GM21717 (cell line): ENCODE measurements around the gene ABI3.

Experiments used
- ATAC-seq: cut with Tn5 transposase; IDR thresholded peaks from one replicate; pipeline ENCODE4 v1.9.1; 2021; ENCODE audit warnings: mild to moderate bottlenecking, moderate library complexity; ENCODE audit not compliant: unreplicated experiment

Gene ABI3

DNA sequence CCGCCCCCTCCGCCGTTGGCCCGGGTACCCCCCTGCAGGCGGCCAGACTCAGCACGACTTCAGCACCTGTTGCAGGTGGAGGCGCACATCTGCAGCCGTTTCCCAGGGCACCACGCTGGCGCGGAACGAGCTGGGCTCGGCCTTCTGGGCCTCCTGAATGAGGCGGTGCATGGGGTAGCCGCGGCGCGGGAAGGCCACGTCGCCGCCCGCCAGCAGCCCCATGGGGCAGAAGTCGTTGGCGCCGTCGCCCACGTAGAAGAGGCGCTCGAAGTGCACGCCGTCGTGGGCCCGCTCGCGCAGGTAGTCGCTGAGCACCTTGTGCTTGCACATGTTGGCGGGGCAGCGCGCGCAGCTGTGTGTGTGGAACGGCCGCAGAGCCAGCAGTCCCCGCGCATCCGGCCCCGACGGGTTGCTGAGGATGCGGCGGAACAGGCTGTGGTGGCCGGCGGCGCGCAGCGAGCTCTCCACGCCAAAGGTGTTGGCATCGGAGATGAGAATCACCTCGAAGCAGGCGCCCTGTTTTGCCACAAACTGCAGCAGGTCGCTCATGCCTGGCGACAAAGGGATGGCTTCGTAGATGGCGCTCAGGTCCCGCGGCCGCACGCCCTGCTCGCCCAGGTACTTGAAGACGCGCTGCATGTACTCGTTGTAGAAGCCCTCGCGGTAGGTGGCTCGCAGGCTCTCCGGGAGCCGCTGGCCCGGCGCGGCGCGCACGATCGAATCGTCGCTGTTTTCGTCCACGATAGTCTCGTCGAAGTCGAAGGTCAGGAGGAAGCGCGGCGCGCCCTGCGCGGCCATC is 13.9 kb downstream of the ABI3 start:
- ATAC-seq: no peak

DNA sequence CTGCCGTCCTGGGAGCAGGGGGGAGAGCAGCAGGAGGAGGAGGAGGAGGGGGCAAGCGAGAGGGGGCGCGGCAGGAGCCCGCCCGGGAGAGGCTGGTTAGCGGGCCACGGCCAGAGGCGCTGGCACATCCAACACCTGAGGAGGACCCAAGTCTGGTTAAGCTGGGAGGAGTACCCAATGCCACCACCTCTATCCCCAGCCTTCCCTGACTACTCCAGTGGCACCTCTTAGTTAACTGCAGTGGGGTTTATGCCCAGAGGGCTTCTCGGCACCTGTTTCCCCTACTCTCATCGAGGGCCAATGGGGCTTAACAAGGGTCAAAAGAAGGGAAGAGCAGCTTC is 14.5 kb downstream of the ABI3 start:
- no peak for ATAC-seq

- no peak for ATAC-seq
These were observed 15.2 kb downstream of the ABI3 start for GRCh38 chr17:49225554-49226236.

GRCh38 chr17:49226771-49227435 is 16.4 kb downstream of the ABI3 start:
- ATAC-seq: no peak

DNA sequence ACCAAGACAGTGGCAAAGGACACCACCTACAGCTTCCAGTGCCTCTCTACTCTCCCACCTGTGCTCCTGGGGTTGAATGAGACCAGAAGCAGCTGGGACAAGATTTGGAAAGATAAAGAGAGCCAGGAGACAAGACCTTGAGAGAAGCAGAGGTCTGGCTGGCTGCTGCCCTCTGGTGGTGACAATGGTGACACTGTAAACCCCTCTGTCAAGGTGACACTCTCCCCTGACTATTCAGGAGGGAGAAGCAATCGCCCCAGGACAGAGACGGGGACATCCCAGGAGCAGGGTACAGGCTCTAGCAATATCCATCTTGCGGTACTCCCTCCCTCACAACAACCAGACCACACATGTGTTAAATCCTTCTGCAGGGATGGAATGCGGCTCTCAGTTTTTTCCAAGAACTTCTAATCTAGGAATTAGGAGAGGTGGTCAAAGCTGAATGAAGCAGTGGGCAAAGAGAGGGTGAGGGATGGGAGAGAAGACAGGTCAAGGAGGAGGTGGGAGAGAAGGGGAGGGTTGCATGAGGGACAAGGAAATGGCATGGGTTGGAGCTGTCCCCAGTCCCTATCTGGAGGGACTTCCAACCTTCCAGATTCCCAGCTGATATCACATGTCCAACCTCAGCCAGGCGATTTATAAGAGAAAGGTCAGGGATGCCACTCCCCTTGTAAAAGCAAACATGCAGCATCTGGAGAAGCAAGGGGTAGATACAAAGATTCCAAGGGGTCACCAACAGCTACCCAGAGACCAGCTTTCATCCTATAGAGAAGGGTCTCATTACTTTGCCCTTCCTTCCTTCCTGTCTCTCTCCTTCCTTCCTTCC is 17.1 kb downstream of the ABI3 start:
- ATAC-seq: no peak

DNA sequence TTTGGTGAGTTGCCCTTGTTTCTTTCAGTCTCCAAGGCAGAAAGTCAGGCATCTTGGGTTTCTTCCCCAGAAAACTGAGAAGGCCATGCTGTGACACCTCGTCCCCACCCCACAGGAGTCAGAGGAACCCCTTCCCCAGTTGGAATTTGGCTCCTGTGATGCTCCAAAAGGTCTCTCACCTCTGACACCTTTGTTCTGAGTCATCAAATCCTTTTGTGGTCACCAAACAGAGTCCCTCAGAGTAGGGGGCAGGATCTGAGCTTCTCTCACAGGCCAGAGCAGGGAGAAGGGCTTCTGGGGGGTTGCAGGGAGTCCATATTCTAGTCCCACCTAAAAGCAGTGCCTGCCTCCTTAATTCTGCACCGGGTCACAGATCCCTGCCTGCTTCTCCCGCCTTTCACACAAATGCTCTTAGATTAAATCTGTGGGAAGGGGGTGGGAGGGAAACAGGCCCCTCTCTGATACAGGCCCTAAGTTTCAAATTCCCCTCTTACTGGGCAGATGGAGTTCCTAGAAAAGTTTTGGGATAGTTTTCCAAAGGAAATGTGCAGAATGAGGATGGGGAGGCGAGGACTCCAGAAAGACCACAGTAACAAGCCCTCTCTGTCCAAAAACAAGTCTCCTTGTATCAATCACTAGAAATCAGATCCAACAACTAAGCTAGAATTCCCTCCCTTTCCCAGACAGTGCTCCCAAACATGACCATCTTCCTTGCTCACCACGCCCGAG is 18.7 kb downstream of the ABI3 start:
- ATAC-seq: no peak

- ATAC-seq: no peak
These were observed 19.5 kb downstream of the ABI3 start for GRCh38 chr17:49229805-49230600.

- peak; percentile 83 for ATAC-seq
These were observed 20.4 kb downstream of the ABI3 start, which contains the start of gene PHOSPHO1 for GRCh38 chr17:49230636-49231562. PHOSPHO1 (minus strand) TSS chr17:49230787; CDS start chr17:49226691, 4,096 bp downstream.

GRCh38 chr17:49231563-49231894 is 21.0 kb downstream of the ABI3 start:
- no peak for ATAC-seq

DNA sequence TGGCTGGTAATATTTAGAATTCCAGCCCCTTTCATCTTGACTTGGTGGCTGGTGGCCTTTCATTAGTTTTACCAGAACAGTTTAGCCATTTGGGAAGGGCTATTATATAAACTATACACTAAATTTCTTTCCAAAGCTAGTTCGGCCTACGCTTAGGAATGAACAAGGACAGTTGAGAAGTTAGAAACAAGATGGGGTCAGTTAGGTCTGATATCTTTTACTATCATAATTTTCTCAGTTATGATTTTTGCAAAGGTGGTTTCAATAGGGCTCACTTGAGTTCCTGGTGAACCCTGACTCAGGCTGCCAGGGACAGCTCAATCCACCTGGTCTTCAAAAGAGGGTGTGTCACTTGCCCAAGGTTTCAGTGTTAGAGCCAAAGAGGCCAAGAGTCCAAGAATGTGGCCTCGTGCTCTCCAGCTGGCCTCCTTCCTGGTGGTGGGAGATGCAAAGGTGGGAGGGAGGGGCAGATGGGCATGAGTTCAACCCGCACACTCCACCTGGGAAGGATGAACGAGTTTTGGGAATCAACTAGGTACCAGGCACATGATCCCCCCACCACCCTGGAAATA is 24.1 kb downstream of the ABI3 start:
- ATAC-seq: no peak

- no peak for ATAC-seq
These were observed 25.4 kb downstream of the ABI3 start for GRCh38 chr17:49235896-49236295.

GRCh38 chr17:49239963-49240362 is 29.5 kb downstream of the ABI3 start:
- ATAC-seq: no peak

GRCh38 chr17:49240619-49241018 is 30.1 kb downstream of the ABI3 start:
- no peak for ATAC-seq

DNA sequence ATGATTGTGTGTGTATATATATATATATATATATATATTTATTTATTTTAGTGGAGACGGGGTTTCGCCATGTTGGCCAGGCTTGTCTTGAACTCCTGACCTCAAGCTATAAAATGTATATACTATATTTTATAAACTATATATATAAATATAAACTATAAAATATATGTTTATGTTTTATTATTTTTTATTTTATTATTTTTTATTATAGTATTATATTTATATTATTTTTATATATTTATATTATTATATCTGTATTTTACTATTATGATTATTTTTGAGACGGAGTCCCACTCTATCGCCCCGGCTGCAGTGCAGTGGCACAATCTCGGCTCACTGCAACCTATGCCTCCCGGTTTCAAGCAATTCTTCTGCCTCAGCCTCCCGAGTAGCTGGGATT is 30.5 kb downstream of the ABI3 start:
- no peak for ATAC-seq

DNA sequence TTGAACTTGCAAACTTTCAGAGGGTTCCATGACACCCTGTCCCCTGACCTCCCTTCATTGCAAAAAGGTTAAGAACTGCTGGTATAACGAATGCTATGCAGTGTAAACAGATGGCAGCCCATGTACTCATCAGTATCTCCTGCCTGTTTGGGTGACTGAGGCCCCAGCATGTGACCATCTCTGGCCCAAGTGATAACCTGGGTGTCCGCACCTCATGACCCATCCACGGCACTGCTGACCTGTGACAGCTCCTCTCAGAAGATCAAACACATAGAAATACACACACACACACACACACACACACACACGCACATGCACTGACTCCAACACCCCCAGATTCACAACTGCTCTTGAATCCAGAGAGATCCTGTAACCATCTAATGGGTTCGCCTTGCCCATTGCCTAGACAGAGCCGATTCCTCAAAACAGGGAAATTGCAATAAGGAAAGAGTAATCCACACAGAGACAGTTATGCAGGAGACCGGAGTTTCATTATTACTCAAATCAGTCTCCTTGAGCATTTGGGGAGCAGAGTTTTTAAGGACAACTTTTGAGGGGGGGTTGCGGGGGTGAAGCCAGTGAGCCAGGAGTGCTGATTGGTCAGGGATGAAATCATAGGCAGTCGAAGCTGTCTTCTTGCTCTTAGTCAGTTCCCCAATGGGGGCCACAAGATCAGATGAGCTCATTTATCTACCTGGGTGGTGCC is 31.3 kb downstream of the ABI3 start:
- ATAC-seq: no peak

DNA sequence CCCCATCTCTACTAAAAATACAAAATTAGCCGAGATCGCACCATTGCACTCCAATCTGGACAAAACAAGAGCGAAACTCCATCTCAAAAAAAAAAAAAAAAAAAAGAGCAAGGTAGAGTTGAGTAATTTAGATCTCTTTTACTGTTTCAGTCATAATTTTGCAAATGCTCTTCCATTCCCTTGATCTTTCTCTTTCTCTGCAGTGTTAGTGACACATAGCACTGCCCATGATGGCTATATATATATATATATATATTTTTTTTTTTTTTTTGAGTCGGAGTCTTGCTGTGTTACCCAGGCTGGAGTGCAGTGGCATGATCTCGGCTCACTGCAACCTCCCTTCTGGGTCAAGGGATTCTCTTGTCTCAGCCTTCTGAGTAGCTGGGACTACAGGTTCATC is 32.3 kb downstream of the ABI3 start:
- ATAC-seq: no peak

- no peak for ATAC-seq
These were observed 34.3 kb downstream of the ABI3 start for GRCh38 chr17:49244839-49245238.

GRCh38 chr17:49247944-49248343 is 37.4 kb downstream of the ABI3 start:
- no peak for ATAC-seq
